ENCODE data around the gene NUDT22. TPM values are rescaled to one million over a fixed set of nuclear protein-coding genes. Genes with fewer than 3 reads are reported as not detected.

Gene NUDT22
- total and polyA plus RNA-seq, 2 of the 8 experiments (the other 6 are each of a cell fraction or from before 2014, with no cell fraction given) = 43.4 to 69.0 TPM

DNA sequence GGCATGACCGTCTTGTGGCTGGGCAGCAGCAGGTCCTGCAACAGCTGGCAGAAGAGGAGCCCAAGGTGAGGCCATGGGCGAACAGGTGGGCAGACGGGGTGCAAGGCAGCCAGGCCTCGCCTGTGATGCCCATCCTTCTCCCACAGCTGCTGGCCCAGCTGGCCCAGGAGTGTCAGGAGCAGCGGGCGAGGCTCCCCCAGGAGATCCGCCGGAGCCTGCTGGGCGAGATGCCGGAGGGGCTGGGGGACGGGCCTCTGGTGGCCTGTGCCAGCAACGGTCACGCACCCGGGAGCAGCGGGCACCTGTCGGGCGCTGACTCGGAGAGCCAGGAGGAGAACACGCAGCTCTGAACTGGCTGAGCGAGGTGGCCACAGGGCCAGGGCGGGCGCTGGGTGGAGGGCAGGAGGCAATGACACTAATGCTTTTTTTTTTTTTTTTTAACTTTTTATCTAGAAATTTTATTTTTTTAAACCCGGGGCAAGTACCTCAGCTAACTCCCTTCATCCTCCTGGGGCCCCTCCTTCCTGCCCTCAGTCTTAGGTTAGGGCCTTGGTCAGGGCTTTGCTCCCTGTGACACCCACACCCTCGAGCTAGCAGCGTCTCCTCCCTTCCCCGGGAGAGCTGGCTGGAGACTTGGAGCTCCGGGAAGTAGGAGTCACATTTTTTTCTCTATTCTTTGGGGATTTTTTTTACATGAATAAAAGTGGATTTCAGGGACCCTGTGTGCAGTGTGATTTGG, 41.3 kb downstream of the NUDT22 start:
- Histone ChIP-seq H2BK15ac (ENCODE audit: low read length) (no peak overlapping the region), H2BK120ac (replicated peaks; ENCODE audit: low read depth, low read length) (no peak overlapping the region), H2BK20ac (ENCODE audit: low read length) (no peak overlapping the region), H3K36me3 (ENCODE audit: control insufficient read depth in 2 of 4, insufficient read depth in 4 of 4, low read length in 3 of 4) (peaks cover 10 to 41% (median 15%) of the 10 kb centered on the region in 4 experiments), H4K8ac (ENCODE audit: extremely low read depth, insufficient read depth, low read length) (no peak overlapping the region), H3K4me1 (replicated peaks in 1 of 4; ENCODE audit: control insufficient read depth in 3 of 4, insufficient read depth in 4 of 4, low read length in 3 of 4) (peaks cover 0 to 11% (median 5%) of the 10 kb centered on the region in 4 experiments; a peak in 5 of 7 replicates), H2BK5ac (ENCODE audit: low read depth, low read length) (no peak overlapping the region), H4K20me1 (replicated peaks in 1 of 2; ENCODE audit: control insufficient read depth in 1 of 2, insufficient read depth in 2 of 2, low read length in 2 of 2) (peaks cover 4 to 9% of the 10 kb centered on the region in 2 experiments), H2AFZ (ENCODE audit: low read length) (no peak overlapping the region), H2BK12ac (ENCODE audit: low read depth, low read length) (no peak overlapping the region), H3K18ac (ENCODE audit: extremely low read depth, low read length) (no peak overlapping the region), H2AK5ac (ENCODE audit: low read depth, low read length) (no peak overlapping the region), H3K56ac (replicated peaks; ENCODE audit: insufficient read length, low read depth, low read length) (no peak overlapping the region), H3K79me1 (ENCODE audit: low read depth, low read length) (no peaks in the 10 kb centered on the region), H3K4ac (replicated peaks; ENCODE audit: insufficient read length, low read depth, low read length) (no peak overlapping the region), H3K23ac (ENCODE audit: insufficient read length) (no peak overlapping the region), H4K91ac (replicated peaks; ENCODE audit: insufficient read length, low read length) (no peak overlapping the region), H3K9me3 (ENCODE audit: insufficient read depth in 2 of 2, low read depth in 1 of 2, low read length in 1 of 2) (no peaks in the 10 kb centered on the region), H3K27ac (ENCODE audit: low read depth, low read length) (no peak overlapping the region), H3K79me2 (ENCODE audit: control insufficient read depth in 1 of 2, insufficient read depth in 2 of 2, low read length in 2 of 2) (0 out of 4 replicates have a peak, but pooled peaks cover 0 to under 1% of the 10 kb centered on the region in 2 experiments), H3K4me2 (ENCODE audit: insufficient read depth in 1 of 2, low read depth in 2 of 2, low read length in 2 of 2) (no peak overlapping the region), H3K23me2 (ENCODE audit: low read depth, low read length) (peaks cover 4% of the 10 kb centered on the region), H4K5ac (ENCODE audit: insufficient read length, low read depth, low read length) (no peak overlapping the region), H3K9ac (replicated peaks in 1 of 4; ENCODE audit: extremely low read depth in 1 of 4, low read depth in 3 of 4, low read length in 3 of 4) (no peak overlapping the region), H3K27me3 (replicated peaks in 1 of 4; ENCODE audit: control insufficient read depth in 3 of 4, extremely low read depth in 1 of 4, insufficient read depth in 3 of 4, low read length in 3 of 4) (no peaks in the 10 kb centered on the region), H3K4me3 (ENCODE audit: extremely low read depth in 1 of 4, insufficient read depth in 2 of 4, low read depth in 3 of 4, low read length in 4 of 4) (no peak overlapping the region), H3K14ac (ENCODE audit: insufficient read length) (no peak overlapping the region)
- no peak for TF ChIP-seq SIN3A (conservative IDR thresholded peaks at IDR 0.05 in 1 of 2, IDR thresholded peaks at IDR 0.05 in 1 of 2; ENCODE audit: low read depth in 1 of 2, low read length in 2 of 2)
- TF ChIP-seq KDM4A (IDR thresholded peaks at IDR 0.05; ENCODE audit: low read depth, low read length, severe bottlenecking) = no peak
- no peak for TF ChIP-seq CHD2 (IDR thresholded peaks at IDR 0.05; ENCODE audit: low read length)
- TF ChIP-seq CEBPB (IDR thresholded peaks at IDR 0.05; ENCODE audit: low read depth, low read length) = no peak
- DNase-seq (ENCODE audit: low read depth in 1 of 2, low spot score in 2 of 2) = no peak
- WGBS, 2 experiments (ENCODE audit: extremely low coverage in 1 of 2, insufficient coverage in 1 of 2, insufficient read length in 1 of 2, insufficient replicate concordance in 2 of 2, low coverage in 1 of 2, low lambda C conversion rate in 2 of 2, missing lambda C conversion rate in 1 of 2) = 92% methylated on average over 27 of the region's 27 CpGs; no CpG with 5 or more reads in 1 of the 2 experiments
- CTCF ChIA-PET (ENCODE audit: partially characterized antibody) = interaction anchor here (0.6 to 13.7 kb wide), 12 partner anchors 11 to 1592 kb away, joined by 3 to 168 read pairs (median 4); partner anchors contain the start of genes BAD, CATSPERZ, ESRRA and NUDT22
- FAIRE-seq = no peak
- POLR2A ChIA-PET (ENCODE audit: partially characterized antibody) = interaction anchor here (0.6 to 11.9 kb wide), 10 partner anchors 10 to 61 kb away, joined by 3 to 352 read pairs (median 36); partner anchors contain the start of genes BAD, ESRRA, FERMT3 and FKBP2

Measured in H1 (cell line).